GM23338 (cell line): ENCODE measurements around the gene RAVER1. TPM values are rescaled to one million over a fixed set of nuclear protein-coding genes. Genes with fewer than 3 reads are reported as not detected.

Experiments
- ATAC-seq: fragments of 200-7000 bp; cut with Tn5 transposase; 3 replicates; pipeline ENCODE4 v1.9.1; 2020
- DNase-seq: peaks from one replicate; pipeline ENCODE4 v3.0.0-alpha.2; 2015; ENCODE audit warnings: low spot score
- H2AFZ ChIP-seq: fragments of 200-600 bp; sonication (generic); 2 replicates; pipeline ENCODE4 v1.8.0; 2016; ENCODE audit warnings: antibody characterized with exemption, mild to moderate bottlenecking, moderate library complexity
- H3F3A ChIP-seq: fragments of 200-600 bp; sonication (generic); replicated peaks from 2 replicates; pipeline ENCODE4 v1.8.0; 2017; ENCODE audit warnings: antibody characterized with exemption, mixed run types, low read depth
- H3K27ac ChIP-seq: fragments of 200-600 bp; sonication (generic); 2 replicates; pipeline ENCODE4 v1.6.1; 2016; ENCODE audit warnings: low read depth
- H3K27me3 ChIP-seq: fragments of 200-600 bp; sonication (generic); 2 replicates; pipeline ENCODE4 v1.8.0; 2016; ENCODE audit warnings: mild to moderate bottlenecking, mixed run types, moderate library complexity; ENCODE audit not compliant: insufficient read depth
- H3K36me3 ChIP-seq: fragments of 200-600 bp; sonication (generic); 2 replicates; pipeline ENCODE4 v1.8.0; 2016; ENCODE audit warnings: mild to moderate bottlenecking; ENCODE audit not compliant: insufficient read depth
- H3K4me1 ChIP-seq: fragments of 200-600 bp; sonication (generic); 2 replicates; pipeline ENCODE4 v1.8.0; 2016; ENCODE audit warnings: mild to moderate bottlenecking, moderate library complexity; ENCODE audit not compliant: insufficient read depth
- H3K4me2 ChIP-seq: fragments of 200-600 bp; sonication (generic); 2 replicates; pipeline ENCODE4 v1.7.1; 2017; ENCODE audit warnings: mixed run types
- H3K4me3 ChIP-seq: fragments of 200-600 bp; sonication (generic); 2 replicates; pipeline ENCODE4 v1.6.1; 2016; ENCODE audit warnings: mixed run types
- H3K79me2 ChIP-seq: fragments of 200-600 bp; sonication (generic); replicated peaks from 2 replicates; pipeline ENCODE4 v1.8.0; 2017; ENCODE audit warnings: mild to moderate bottlenecking; ENCODE audit not compliant: insufficient read depth
- H3K9me2 ChIP-seq: fragments of 200-600 bp; sonication (generic); 2 replicates; pipeline ENCODE4 v1.8.0; 2017; ENCODE audit not compliant: insufficient read depth
- H4K20me1 ChIP-seq: fragments of 200-600 bp; sonication (generic); replicated peaks from 2 replicates; pipeline ENCODE4 v1.8.0; 2017; ENCODE audit warnings: mild to moderate bottlenecking; ENCODE audit not compliant: insufficient read depth
- H3K27ac Mint-ChIP-seq: 2 replicates; pipeline ENCODE4 v1.8.0; 2020; ENCODE audit warnings: inconsistent platforms, mild to moderate bottlenecking, moderate library complexity, mixed read lengths
- H3K27me3 Mint-ChIP-seq: 3 replicates; pipeline ENCODE4 v1.8.0; 2022; ENCODE audit warnings: low read depth, mild to moderate bottlenecking, moderate library complexity, mixed read lengths, inconsistent platforms; ENCODE audit not compliant: insufficient read depth, poor library complexity
- H3K36me3 Mint-ChIP-seq: 3 replicates; pipeline ENCODE4 v1.8.0; 2021; ENCODE audit warnings: low read depth, mild to moderate bottlenecking, inconsistent platforms, moderate library complexity, mixed read lengths
- H3K4me1 Mint-ChIP-seq: 3 replicates; pipeline ENCODE4 v1.8.0; 2020; ENCODE audit warnings: mild to moderate bottlenecking, inconsistent platforms, mixed read lengths
- H3K4me3 Mint-ChIP-seq: 3 replicates; pipeline ENCODE4 v1.8.0; 2021; ENCODE audit warnings: moderate library complexity, mild to moderate bottlenecking, inconsistent platforms, mixed read lengths
- H3K9me3 Mint-ChIP-seq: 3 replicates; pipeline ENCODE4 v1.8.0; 2020; ENCODE audit warnings: moderate library complexity, mild to moderate bottlenecking, inconsistent platforms, mixed read lengths
- CREB1 ChIP-seq: fragments of 250-450 bp; sonication (Bioruptor Pico); IDR thresholded peaks from 2 replicates; pipeline ENCODE4 v1.5.0; 2020; ENCODE audit warnings: low read depth, mild to moderate bottlenecking, moderate library complexity
- EZH2 ChIP-seq: fragments of 200-600 bp; sonication (generic); IDR thresholded peaks from one replicate; pipeline ENCODE4 v1.8.0; 2017; ENCODE audit warnings: antibody characterized with exemption, mild to moderate bottlenecking, low read depth; ENCODE audit not compliant: unreplicated experiment
- EZH2phosphoT487 ChIP-seq: fragments of 200-600 bp; sonication (generic); IDR thresholded peaks from one replicate; pipeline ENCODE4 v1.8.1; 2018; ENCODE audit warnings: antibody characterized with exemption; ENCODE audit not compliant: unreplicated experiment
- NANOG ChIP-seq: IDR thresholded peaks from 2 replicates; pipeline ENCODE4 v1.6.1; 2016; ENCODE audit warnings: antibody characterized with exemption, borderline replicate concordance
- STAT1 ChIP-seq: IDR thresholded peaks from one replicate; pipeline ENCODE4 v1.6.1; 2016; ENCODE audit warnings: antibody characterized with exemption; ENCODE audit not compliant: unreplicated experiment
- ZNF114 ChIP-seq: fragments of 250-450 bp; sonication (Bioruptor Pico); IDR thresholded peaks from 2 replicates; pipeline ENCODE4 v1.5.0; 2020; ENCODE audit warnings: mild to moderate bottlenecking, moderate library complexity
- ZNF331 ChIP-seq: fragments of 250-450 bp; sonication (Bioruptor Pico); IDR thresholded peaks from 2 replicates; pipeline ENCODE4 v1.5.0; 2020; ENCODE audit warnings: low read depth, mild to moderate bottlenecking, moderate library complexity
- polyA plus RNA-seq: library from polyadenylated mRNA; unstranded; fragments of >200 nt; fragmentation: Nextera tagmentation; extraction: Ambion mirVana; gene quantifications from 2 replicates; pipeline ENCODE4 v1.2.1, GENCODE V29; 2016
- total RNA-seq: library from RNA; depleted of rRNA; stranded (reverse); fragments of >200 nt; shearing (Covaris generic); gene quantifications from 2 replicates; pipeline ENCODE4 v1.2.3, GENCODE V29; 2014
- TF ChIP-seq, protein P1 (sequence below): IDR thresholded peaks from 2 replicates; pipeline ENCODE4 v1.6.1; 2016; ENCODE audit warnings: antibody characterized with exemption
- TF ChIP-seq, protein P2 (sequence below): IDR thresholded peaks from one replicate; pipeline ENCODE4 v1.6.1; 2018; ENCODE audit warnings: antibody characterized with exemption; ENCODE audit not compliant: unreplicated experiment
- TF ChIP-seq, protein P3 (sequence below), 2 experiments: fragments of 200-600 bp in 1 of 2; sonication (generic) in 1 of 2; conservative IDR thresholded peaks; 2 replicates each; pipeline versions ENCODE4 v1.5.1 to v1.6.1; 2016 to 2017; ENCODE audit warnings: antibody characterized with exemption in 2 of 2, low read depth in 2 of 2, mild to moderate bottlenecking in 2 of 2, moderate library complexity in 1 of 2

The RAVER1 gene
- total and polyA plus RNA-seq, 2 experiments from 2014 or later: 25.5 to 88.3 TPM

DNA sequence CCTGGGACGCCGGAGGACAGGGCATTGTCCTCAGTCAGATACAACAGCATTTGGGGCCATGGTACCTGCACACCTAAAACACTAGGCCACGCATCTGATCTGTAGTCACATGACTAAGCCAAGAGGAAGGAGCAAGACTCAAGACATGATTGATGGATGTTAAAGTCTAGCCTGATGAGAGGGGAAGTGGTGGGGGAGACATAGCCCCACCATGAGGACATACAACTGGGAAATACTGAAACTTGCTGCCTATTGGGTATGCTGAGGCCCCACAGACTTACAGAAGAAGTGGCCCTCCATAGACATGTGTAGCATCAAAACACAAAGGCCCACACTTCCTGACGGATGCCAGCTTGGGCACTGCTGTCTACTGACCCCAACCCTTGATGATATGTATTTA lies 47.9 kb downstream of the RAVER1 start:
- Histone ChIP-seq H3K4me3 (no peak overlapping the region), H4K20me1 (no peaks in the 10 kb centered on the region; the same call in none of the 2 replicates), H3K27ac (no peak overlapping the region), H2AFZ (no peak overlapping the region), H3K4me2 (no peak overlapping the region), H3K79me2 (no peaks in the 10 kb centered on the region), H3K36me3 (no peaks in the 10 kb centered on the region), H3F3A (peaks cover 7% of the 10 kb centered on the region; the same call in 1 of the 2 replicates), H3K4me1 (peaks cover 11% of the 10 kb centered on the region; the same call in 1 of the 2 replicates), H3K27me3 (peaks cover 45% of the 10 kb centered on the region), H3K9me2 (no peaks in the 10 kb centered on the region)
- no peak overlapping the region for H3K4me3 Mint-ChIP-seq
- no peak overlapping the region for H3K27ac Mint-ChIP-seq
- no peak for TF ChIP-seq CREB1 (CRISPR knock-in tag)
- TF ChIP-seq, protein P1, sequence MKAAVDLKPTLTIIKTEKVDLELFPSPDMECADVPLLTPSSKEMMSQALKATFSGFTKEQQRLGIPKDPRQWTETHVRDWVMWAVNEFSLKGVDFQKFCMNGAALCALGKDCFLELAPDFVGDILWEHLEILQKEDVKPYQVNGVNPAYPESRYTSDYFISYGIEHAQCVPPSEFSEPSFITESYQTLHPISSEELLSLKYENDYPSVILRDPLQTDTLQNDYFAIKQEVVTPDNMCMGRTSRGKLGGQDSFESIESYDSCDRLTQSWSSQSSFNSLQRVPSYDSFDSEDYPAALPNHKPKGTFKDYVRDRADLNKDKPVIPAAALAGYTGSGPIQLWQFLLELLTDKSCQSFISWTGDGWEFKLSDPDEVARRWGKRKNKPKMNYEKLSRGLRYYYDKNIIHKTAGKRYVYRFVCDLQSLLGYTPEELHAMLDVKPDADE: no peak
- no peak for TF ChIP-seq NANOG
- TF ChIP-seq EZH2phosphoT487: no peak
- no peak for TF ChIP-seq STAT1
- TF ChIP-seq, protein P2, sequence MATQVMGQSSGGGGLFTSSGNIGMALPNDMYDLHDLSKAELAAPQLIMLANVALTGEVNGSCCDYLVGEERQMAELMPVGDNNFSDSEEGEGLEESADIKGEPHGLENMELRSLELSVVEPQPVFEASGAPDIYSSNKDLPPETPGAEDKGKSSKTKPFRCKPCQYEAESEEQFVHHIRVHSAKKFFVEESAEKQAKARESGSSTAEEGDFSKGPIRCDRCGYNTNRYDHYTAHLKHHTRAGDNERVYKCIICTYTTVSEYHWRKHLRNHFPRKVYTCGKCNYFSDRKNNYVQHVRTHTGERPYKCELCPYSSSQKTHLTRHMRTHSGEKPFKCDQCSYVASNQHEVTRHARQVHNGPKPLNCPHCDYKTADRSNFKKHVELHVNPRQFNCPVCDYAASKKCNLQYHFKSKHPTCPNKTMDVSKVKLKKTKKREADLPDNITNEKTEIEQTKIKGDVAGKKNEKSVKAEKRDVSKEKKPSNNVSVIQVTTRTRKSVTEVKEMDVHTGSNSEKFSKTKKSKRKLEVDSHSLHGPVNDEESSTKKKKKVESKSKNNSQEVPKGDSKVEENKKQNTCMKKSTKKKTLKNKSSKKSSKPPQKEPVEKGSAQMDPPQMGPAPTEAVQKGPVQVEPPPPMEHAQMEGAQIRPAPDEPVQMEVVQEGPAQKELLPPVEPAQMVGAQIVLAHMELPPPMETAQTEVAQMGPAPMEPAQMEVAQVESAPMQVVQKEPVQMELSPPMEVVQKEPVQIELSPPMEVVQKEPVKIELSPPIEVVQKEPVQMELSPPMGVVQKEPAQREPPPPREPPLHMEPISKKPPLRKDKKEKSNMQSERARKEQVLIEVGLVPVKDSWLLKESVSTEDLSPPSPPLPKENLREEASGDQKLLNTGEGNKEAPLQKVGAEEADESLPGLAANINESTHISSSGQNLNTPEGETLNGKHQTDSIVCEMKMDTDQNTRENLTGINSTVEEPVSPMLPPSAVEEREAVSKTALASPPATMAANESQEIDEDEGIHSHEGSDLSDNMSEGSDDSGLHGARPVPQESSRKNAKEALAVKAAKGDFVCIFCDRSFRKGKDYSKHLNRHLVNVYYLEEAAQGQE: no peak
- TF ChIP-seq ZNF114 (CRISPR knock-in tag): no peak
- TF ChIP-seq EZH2: no peak
- TF ChIP-seq ZNF331 (CRISPR knock-in tag): no peak
- TF ChIP-seq, protein P3, sequence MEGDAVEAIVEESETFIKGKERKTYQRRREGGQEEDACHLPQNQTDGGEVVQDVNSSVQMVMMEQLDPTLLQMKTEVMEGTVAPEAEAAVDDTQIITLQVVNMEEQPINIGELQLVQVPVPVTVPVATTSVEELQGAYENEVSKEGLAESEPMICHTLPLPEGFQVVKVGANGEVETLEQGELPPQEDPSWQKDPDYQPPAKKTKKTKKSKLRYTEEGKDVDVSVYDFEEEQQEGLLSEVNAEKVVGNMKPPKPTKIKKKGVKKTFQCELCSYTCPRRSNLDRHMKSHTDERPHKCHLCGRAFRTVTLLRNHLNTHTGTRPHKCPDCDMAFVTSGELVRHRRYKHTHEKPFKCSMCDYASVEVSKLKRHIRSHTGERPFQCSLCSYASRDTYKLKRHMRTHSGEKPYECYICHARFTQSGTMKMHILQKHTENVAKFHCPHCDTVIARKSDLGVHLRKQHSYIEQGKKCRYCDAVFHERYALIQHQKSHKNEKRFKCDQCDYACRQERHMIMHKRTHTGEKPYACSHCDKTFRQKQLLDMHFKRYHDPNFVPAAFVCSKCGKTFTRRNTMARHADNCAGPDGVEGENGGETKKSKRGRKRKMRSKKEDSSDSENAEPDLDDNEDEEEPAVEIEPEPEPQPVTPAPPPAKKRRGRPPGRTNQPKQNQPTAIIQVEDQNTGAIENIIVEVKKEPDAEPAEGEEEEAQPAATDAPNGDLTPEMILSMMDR (conservative IDR thresholded peaks at IDR 0.05; ENCODE audit: low read depth in 2 of 2): no peak
- H3K9me3 Mint-ChIP-seq: peaks cover 3% of the 10 kb centered on the region; the same call in 1 of the 3 replicates
- H3K4me1 Mint-ChIP-seq: peaks cover 20% of the 10 kb centered on the region; the same call in 2 of the 3 replicates
- no peak for ATAC-seq
- peaks cover 43% of the 10 kb centered on the region for H3K27me3 Mint-ChIP-seq
- peaks cover 8% of the 10 kb centered on the region; the same call in 2 of the 3 replicates for H3K36me3 Mint-ChIP-seq
- no peak for DNase-seq
